GM10847 (cell line): ENCODE measurements around the gene CCT6B.
A peak's percentile ranks its signal among the peaks of the same experiment; 100 is the strongest.

Source experiments
- POLR2A ChIP-seq: IDR thresholded peaks from 2 replicates; pipeline ENCODE4 v1.6.1; 2011; ENCODE audit not compliant: insufficient read length; ENCODE audit errors: extremely low read depth

The CCT6B gene

GRCh38 chr17:34961093-34961911 lies at the start of gene CCT6B, which contains the start of gene ZNF830:
Gene CCT6B (minus strand): TSS chr17:34961460. CDS start chr17:34961393, 67 bp downstream.
Gene ZNF830 (plus strand): TSS chr17:34961540. CDS start chr17:34961567, 27 bp downstream.
- TF ChIP-seq POLR2A, result peak; percentile 84

- TF ChIP-seq POLR2A, result no peak
These were observed 48.8 kb upstream of the CCT6B start for GRCh38 chr17:35010093-35010492.

- TF ChIP-seq POLR2A, result no peak
These were observed 45.7 kb upstream of the CCT6B start for GRCh38 chr17:35006961-35007360.

GRCh38 chr17:35006345-35006744 lies 45.1 kb upstream of the CCT6B start:
- no peak for TF ChIP-seq POLR2A

- no peak for TF ChIP-seq POLR2A
These were observed 42.5 kb upstream of the CCT6B start for GRCh38 chr17:35003778-35004177.

GRCh38 chr17:35002876-35003551 lies 41.8 kb upstream of the CCT6B start:
- no peak for TF ChIP-seq POLR2A

- TF ChIP-seq POLR2A, result no peak
These were observed 40.3 kb upstream of the CCT6B start for GRCh38 chr17:35001549-35001948.

- TF ChIP-seq POLR2A, result no peak
These were observed 38.2 kb upstream of the CCT6B start for GRCh38 chr17:34999456-34999855.

- no peak for TF ChIP-seq POLR2A
These were observed 36.9 kb upstream of the CCT6B start for GRCh38 chr17:34998205-34998604.

- no peak for TF ChIP-seq POLR2A
These were observed 36.1 kb upstream of the CCT6B start for GRCh38 chr17:34997355-34997862.

GRCh38 chr17:34996422-34997285 lies 35.4 kb upstream of the CCT6B start:
- TF ChIP-seq POLR2A, result no peak

- TF ChIP-seq POLR2A, result no peak
These were observed 31.8 kb upstream of the CCT6B start for GRCh38 chr17:34993031-34993430.

GRCh38 chr17:34991606-34992005 lies 30.3 kb upstream of the CCT6B start:
- no peak for TF ChIP-seq POLR2A

GRCh38 chr17:34990921-34991365 lies 29.7 kb upstream of the CCT6B start:
- no peak for TF ChIP-seq POLR2A

GRCh38 chr17:34989473-34989872 lies 28.2 kb upstream of the CCT6B start:
- TF ChIP-seq POLR2A, result no peak

- no peak for TF ChIP-seq POLR2A
These were observed 27.4 kb upstream of the CCT6B start for GRCh38 chr17:34988644-34989043.

- TF ChIP-seq POLR2A, result no peak
These were observed 26.0 kb upstream of the CCT6B start for GRCh38 chr17:34987232-34987631.
